Fibroblast of peridontal ligament (primary cell): ENCODE measurements around the gene PLCB4.
A peak's percentile ranks its signal among the peaks of the same experiment; 100 is the strongest.

Experiments used
- DNase-seq: peaks from one replicate; pipeline ENCODE4 v3.0.0-alpha.2; 2010; ENCODE audit errors: extremely low read depth

Gene PLCB4

DNA sequence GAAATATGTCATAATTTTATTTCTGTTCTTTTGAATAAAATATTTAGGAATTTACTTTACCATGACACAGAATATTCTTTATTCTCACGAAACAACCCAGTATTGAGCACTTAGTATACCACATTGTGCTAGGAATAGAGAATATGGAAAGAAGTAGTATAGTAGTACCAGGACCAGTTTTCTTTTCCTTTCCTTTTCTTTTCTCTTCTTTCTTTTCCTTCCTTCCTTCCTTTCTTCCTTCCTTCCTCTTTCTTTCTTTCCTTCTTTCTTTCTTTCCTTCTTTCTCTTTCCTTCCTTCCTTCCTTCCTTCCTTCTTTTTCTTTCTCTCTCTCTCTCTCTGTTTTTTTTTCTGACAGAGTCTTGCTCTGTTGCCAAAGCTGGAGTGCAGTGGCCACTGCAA, 7.5 kb upstream of the PLCB4 start:
- DNase-seq, result no peak

DNA sequence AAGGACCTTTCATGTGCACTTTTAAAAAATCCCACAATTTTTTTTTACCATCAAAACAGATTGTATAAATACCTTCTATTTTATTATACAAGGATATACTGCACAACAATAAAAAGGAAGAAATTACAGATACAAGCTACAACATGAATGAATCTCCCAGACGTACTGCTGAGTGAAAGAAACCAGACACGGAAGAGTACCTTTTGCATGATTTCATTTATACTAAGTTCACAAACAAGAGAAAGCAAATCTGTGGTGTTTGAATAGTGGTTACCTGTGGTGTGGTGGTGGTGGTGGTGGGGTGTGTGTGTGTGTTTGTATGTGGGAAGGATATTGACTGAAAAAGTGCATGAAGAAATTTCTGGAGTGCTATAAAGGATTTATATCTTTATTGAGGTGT, 6.8 kb upstream of the PLCB4 start:
- no peak for DNase-seq

- DNase-seq, result peak; percentile 36
Observed at GRCh38 chr20:9066191-9066590, 2.7 kb upstream of the PLCB4 start.

DNA sequence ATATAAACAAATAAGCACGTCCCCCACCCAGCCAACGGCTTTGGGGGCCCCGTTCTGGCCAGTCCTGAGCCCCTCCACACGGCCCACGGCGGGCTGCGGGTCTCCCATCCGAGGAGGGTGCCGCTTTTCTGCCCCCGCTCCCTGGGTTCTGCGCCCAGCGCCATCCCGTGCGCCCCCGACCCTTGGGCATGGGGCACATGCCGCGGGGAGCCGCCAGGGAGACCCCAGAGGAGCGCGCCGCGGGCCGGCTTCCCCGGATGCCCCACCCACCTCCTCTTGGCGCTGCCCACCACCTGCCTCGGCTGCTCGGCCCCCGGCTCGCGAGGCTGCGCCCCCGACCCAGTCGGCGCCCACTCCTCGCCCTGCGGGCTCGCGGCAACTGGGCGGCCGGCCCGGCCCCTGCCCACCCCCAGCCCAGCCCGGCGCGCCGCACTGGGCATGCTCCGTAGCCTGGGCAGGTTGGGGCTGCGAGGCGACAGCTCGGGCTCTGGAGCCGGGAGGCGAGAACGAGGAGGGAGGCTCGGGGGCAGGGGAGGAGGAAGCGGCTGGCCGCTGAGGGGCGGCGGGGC, 570 bp upstream of the PLCB4 start:
- no peak for DNase-seq

- DNase-seq, result no peak
Observed at GRCh38 chr20:9070304-9070703, 1.4 kb downstream of the PLCB4 start.

DNA sequence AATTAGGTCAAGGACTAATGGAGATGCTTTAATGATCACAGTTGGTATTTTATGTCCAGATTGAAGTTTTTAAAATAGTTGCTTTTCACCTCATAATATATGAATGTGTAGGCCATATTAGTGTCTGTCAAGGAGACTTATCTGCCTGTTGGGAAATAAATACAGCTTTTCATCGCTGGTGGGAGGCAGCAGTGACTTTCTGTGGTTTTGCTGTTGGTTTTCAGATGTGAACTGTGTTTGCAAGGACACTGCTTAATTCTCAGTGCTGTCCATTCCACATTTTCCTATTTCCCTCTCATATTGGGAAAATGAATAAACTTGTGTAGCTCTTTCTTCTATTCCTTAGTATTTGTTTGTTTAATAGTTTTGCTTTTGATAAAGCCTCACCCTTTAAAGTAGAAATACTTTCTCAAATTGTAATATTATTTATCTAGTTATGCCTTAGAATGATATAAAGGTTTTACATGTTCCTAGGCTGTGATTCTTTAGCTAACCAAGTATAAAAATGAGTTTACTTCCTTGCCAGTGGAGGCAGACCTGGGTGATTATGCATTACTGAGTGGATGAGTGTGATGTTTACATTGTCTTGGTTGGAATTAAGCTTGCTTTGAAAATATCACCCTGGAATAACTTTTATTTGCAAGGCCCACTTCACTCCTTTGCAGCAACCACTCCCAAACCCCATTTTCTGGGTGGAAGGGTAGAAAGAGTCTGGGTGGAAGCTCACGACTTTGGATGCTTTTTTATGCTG, 3.3 kb downstream of the PLCB4 start:
- DNase-seq, result no peak

GRCh38 chr20:9072861-9073500, 4.1 kb downstream of the PLCB4 start:
- no peak for DNase-seq

DNA sequence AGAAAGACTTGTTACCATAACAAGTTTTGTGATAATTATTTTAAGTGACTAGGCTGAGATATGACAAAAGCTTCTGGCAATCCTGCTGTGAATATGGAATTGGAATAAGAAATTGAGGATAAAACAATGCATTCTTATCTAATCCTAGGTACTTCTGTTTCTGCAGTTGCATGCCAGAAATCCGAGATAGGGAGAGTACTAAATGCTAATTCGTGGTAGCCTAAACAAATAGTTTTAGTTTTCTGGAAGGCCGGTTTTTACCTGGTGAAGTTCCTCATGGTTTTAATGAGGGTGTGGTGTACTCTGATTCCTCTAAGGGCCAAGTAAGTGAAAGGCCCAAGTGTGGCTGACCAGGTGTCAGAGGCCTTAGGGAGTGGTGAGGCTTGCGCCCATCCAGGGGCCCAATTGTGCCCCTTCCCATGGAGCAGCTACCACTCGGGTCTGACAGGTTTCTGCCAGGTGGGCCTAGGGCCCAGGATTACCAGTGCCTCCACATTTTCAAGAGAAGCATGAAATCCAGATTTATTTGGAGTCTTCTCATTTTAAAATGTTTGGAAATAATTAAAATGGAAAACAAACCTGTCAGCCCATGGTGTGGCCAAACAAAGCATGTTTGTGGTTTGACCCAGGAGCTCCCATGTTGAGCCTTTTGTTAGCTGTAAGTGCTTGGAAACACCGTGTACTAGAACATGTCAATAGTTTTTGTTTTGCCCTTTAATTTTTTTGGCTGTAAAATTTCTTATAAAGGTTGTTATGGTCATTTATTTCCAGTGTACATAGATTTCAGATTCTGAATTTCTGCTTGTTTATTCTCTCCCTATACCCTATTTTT, 6.6 kb downstream of the PLCB4 start:
- DNase-seq, result no peak

- no peak for DNase-seq
Observed at GRCh38 chr20:9076440-9076839, 7.6 kb downstream of the PLCB4 start.

GRCh38 chr20:9078826-9079731, 10.2 kb downstream of the PLCB4 start:
- peak; percentile 53 for DNase-seq

GRCh38 chr20:9081423-9081966, 12.6 kb downstream of the PLCB4 start:
- peak; percentile 74 for DNase-seq

DNA sequence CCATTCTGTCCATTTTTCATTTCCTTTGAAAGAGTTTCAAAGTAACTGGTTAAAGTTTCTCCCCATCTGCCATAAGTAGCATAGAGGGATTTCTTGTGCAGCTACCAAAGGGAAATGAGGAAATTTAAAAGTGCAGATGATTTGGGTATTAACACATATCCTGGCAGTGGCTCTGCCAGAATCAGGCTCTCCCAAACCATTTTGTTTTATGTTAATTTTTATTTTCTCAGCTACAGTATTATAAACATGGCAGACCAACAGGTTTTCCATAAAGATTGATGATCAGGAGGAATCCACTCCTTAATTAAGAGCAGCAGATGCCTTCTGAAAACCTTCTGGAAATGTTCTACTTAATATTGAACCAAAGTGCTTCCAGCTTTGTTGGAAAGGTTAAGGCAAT, 13.9 kb downstream of the PLCB4 start:
- DNase-seq, result no peak

DNA sequence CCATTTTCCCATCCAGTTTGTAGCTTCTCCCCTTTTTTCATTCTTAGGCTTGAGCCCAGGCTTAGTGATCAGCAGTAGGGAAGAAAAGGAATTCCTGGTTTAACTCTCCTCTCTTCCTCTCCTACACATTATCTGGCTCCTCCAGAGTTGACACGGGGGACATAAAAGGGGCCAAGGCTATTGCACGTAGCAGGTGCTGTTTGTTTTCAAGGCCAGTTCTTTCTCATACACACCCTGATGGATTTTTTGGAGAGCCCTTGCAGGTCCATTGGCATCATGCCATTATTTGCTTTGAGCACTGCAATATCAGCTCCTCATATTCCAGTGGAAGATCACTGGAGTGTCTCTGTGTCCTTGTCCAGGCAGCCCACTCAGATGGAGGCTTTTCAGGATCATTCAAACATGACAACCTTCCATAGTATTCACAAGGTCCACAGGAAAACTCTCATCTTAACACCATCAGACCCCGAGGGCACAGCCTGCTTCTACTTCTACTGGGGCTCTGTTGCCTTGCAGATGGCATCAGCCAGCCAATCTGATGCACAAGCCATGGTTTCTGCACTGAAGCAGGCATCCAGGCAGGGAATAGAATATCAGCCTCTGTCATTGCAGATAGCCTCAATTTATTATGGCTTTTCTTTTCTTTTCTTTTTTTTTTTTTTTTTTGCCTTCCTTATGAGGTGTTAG, 18.8 kb downstream of the PLCB4 start:
- no peak for DNase-seq

- DNase-seq, result no peak
Observed at GRCh38 chr20:9088556-9088955, 19.7 kb downstream of the PLCB4 start.

GRCh38 chr20:9092113-9092512, 23.2 kb downstream of the PLCB4 start:
- DNase-seq, result no peak

DNA sequence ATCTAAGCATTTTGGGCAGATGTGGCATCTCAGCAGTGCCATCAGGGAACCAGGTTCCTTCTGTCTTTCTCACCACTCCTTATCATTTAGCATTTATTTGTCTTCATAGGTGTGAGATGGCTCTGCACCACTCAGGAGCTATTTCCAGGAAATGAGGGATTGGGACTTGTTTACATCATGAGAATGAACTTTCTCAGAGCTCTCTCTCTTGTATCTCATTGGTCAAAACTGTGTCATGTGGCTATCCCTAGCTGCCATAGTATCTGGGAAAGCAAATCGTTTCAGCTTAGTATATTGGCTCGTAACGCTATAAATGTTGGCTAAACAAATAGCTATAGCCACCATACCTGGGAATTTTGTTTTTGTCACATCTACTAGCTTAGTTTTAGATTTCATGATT, 23.8 kb downstream of the PLCB4 start:
- no peak for DNase-seq

DNA sequence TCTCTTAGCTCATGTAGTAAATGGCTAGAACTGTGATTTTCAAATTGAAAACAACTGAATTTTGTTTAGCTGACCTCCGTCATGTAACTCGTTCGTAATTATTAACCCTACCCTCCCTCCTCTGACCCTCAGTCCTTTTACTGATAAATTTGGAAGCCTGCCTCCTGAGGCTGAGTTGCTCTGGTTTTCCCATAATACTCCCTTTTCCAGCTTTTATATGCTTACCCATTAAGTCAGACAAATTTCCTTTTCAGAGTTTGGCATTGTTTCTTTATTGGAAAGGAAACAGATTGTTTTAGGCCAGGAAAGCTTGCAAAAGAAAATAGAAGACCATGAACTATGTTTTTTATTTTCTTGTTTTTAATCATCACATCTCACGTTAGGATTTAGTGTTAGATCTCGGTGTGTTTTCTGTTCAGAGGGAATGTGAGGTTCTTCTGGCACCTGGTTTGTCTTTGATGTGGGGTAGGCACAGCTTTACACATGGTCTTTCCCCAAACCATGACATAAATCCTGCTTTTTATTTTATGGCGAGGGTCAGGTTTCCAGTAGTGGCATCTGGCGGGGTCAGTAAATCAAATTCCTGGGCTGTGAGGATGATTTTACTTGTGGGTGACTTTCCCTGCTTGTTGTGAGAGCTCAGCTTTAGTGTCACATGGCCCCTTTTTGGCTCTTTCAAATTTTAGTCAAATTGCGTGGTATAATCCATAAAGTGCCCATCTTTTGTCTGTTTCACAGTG, 24.5 kb downstream of the PLCB4 start:
- peak; percentile 36 for DNase-seq

DNA sequence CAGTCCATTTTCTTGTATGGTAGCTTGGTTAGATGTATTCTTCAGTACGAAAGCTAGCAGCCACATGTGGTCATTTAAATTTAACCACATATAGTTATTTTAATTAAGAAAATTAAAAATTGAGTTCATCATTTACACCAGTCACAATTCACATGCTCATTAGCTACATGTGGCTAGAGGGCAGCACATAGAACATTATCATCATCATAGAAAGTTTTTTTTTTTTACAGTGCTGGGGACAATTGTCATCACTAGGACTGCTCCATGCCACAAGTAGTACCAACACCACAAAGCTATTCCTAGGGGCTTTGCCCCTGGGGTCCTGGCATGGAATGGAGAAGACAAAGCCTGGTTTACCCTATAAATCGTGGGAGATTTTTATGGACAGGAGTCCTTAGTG, 30.5 kb downstream of the PLCB4 start:
- no peak for DNase-seq

GRCh38 chr20:9100691-9101090, 31.8 kb downstream of the PLCB4 start:
- DNase-seq, result no peak

DNA sequence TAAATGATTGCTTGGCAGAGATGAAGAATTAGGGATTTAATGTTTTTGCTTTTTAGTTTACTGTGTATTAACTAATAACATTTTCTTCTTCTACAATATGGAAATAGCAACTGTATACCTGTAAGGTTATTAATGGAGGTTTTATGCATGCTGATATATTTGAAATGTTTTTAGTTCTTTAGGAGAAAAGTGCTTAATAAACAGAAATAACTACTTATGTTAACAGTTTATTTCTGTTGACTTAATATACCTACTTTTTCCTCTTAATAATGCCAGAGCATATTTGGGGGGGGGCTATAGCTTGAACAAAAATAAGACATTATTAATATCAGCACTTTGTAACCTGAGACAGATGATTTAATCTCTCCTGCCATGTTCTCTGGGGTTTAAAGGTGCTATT, 33.6 kb downstream of the PLCB4 start:
- no peak for DNase-seq
